GM13976 (cell line): ENCODE measurements around the gene SPAG9.

Source experiments
- DNase-seq: peaks from one replicate; pipeline ENCODE4 v3.0.0; 2012; ENCODE audit warnings: low spot score
- in situ Hi-C: fragments of 300-500 bp; cut with MboI; formaldehyde crosslinking; loops from one replicate; pipeline ENCODE4 v1.12.0; 2022; ENCODE audit warnings: low sequenced_read_pairs, mixed read lengths, inconsistent platforms; ENCODE audit not compliant: unreplicated experiment
- TF ChIP-seq, protein P1 (sequence below): IDR thresholded peaks from 2 replicates; pipeline ENCODE4 v1.5.1; 2012; ENCODE audit warnings: borderline replicate concordance, mild to moderate bottlenecking; ENCODE audit not compliant: insufficient read depth; ENCODE audit errors: extremely low read depth, missing control alignments, control extremely low read depth

The SPAG9 gene

GRCh38 chr17:51165680-51166197 is 45.1 kb upstream of the SPAG9 start:
- in situ Hi-C loops: no loop called here
- TF ChIP-seq, protein P1, sequence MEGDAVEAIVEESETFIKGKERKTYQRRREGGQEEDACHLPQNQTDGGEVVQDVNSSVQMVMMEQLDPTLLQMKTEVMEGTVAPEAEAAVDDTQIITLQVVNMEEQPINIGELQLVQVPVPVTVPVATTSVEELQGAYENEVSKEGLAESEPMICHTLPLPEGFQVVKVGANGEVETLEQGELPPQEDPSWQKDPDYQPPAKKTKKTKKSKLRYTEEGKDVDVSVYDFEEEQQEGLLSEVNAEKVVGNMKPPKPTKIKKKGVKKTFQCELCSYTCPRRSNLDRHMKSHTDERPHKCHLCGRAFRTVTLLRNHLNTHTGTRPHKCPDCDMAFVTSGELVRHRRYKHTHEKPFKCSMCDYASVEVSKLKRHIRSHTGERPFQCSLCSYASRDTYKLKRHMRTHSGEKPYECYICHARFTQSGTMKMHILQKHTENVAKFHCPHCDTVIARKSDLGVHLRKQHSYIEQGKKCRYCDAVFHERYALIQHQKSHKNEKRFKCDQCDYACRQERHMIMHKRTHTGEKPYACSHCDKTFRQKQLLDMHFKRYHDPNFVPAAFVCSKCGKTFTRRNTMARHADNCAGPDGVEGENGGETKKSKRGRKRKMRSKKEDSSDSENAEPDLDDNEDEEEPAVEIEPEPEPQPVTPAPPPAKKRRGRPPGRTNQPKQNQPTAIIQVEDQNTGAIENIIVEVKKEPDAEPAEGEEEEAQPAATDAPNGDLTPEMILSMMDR: no peak
- no peak for DNase-seq

DNA sequence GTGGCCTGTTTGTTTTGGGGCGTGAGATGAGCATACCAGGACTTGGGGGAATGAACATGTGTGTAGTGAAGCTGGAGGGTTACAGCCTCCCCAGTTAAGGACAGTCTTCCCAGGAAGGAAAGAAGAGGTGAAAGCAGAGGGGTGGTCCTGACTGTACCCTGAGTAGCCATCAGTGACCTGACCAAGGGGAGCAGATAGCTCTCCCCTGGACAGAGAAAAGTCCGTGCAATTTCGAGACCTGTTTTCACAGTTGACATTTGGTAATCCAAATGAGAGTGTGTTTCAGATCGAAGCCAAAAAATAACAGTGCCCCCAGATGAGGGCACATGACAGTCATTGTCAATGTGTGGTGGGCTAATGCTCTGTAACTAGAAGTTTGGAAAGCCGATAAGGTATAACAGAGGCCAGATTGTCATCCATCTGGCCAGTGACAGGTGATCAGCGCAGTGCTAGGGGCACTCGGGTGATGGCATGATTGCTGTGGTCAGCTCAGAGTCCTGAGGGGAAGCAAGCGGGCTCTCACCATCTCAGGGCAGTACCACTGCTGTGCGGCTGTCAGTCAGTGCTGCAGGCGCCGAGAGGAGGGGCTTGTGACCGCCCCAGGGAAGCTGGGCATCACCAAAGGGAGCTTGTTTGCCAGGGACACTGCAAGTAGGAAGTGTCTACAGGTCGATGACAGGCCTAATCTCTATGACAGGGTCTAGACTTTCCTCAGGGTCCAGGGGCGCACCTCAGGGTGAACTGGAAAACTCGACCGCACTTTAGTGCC is 44.4 kb upstream of the SPAG9 start:
- no peak for DNase-seq
- TF ChIP-seq, protein P1: no peak

DNA sequence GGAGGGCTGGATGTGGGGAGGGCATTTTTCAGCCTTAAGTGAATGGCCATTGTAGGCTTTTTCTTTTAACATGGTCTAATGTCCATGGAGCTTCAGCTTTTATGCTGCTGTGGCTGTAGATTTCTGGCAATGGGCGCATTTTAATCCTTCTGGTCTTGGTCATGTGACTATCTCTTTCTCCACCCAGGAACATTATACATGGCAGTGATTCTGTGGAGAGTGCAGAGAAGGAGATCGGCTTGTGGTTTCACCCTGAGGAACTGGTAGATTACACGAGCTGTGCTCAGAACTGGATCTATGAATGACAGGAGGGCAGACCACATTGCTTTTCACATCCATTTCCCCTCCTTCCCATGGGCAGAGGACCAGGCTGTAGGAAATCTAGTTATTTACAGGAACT is 40.9 kb upstream of the SPAG9 start:
- in situ Hi-C loops: no loop called here
- TF ChIP-seq, protein P1: no peak
- DNase-seq: no peak

More for the DNA sequence above, 44.4 kb upstream of the SPAG9 start:
- in situ Hi-C loops: no loop called here

GRCh38 chr17:51159604-51160003 is 38.9 kb upstream of the SPAG9 start:
- TF ChIP-seq, protein P1: no peak
- in situ Hi-C loops: no loop called here
- DNase-seq: no peak

DNA sequence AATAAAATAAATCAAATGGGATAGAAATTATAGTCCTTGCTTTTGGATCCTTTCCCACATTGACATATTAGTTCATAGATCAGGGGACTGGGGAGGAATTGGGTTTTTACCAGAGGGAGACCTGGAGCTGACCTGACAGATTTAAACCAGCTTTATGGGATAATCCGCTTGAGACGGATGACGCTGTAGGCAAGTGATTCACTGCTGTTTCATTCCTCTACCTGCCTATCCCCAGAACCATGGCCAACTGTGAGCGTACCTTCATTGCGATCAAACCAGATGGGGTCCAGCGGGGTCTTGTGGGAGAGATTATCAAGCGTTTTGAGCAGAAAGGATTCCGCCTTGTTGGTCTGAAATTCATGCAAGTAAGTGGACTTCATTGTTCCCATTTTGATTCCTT is 34.7 kb upstream of the SPAG9 start:
- in situ Hi-C loops: no loop called here
- TF ChIP-seq, protein P1: no peak
- no peak for DNase-seq

GRCh38 chr17:51154176-51154575 is 33.5 kb upstream of the SPAG9 start:
- no peak for DNase-seq
- TF ChIP-seq, protein P1: no peak
- in situ Hi-C loops: loop anchor here (5.0 kb wide), 1 partner anchor 152 kb away; no protein-coding TSS in a partner anchor
